MM.1S (cell line): ENCODE measurements around the gene IL23R.

Experiments
- DNase-seq: peaks from one replicate; pipeline ENCODE4 v3.0.0-alpha.2; 2015
- H2AFZ ChIP-seq: fragments of 300-600 bp; sonication (generic); 2 replicates; pipeline ENCODE4 v1.6.0; 2016; ENCODE audit warnings: antibody characterized with exemption, low read length
- H3F3A ChIP-seq: fragments of 300-600 bp; sonication (generic); 2 replicates; pipeline ENCODE4 v1.6.1; 2016; ENCODE audit warnings: mild to moderate bottlenecking, antibody characterized with exemption, low read length, moderate library complexity, mixed read lengths; ENCODE audit not compliant: insufficient read depth
- H3K27ac ChIP-seq: fragments of 300-600 bp; sonication (generic); 2 replicates; pipeline ENCODE4 v1.5.1; 2016; ENCODE audit warnings: mild to moderate bottlenecking, low read length
- H3K27me3 ChIP-seq: fragments of 300-600 bp; sonication (generic); replicated peaks from 2 replicates; pipeline ENCODE4 v1.6.0; 2016; ENCODE audit warnings: low read length; ENCODE audit not compliant: insufficient read depth
- H3K36me3 ChIP-seq: fragments of 300-600 bp; sonication (generic); replicated peaks from 2 replicates; pipeline ENCODE4 v1.6.1; 2016; ENCODE audit warnings: mild to moderate bottlenecking, low read length, mixed read lengths; ENCODE audit not compliant: insufficient read depth
- H3K4me1 ChIP-seq: fragments of 300-600 bp; sonication (generic); 2 replicates; pipeline ENCODE4 v1.6.1; 2016; ENCODE audit warnings: low read length, mixed read lengths
- H3K4me2 ChIP-seq: fragments of 300-600 bp; sonication (generic); 2 replicates; pipeline ENCODE4 v1.6.0; 2016; ENCODE audit warnings: low read depth, low read length
- H3K4me3 ChIP-seq: fragments of 300-600 bp; sonication (generic); 2 replicates; pipeline ENCODE4 v1.5.1; 2016; ENCODE audit warnings: low read length, mixed read lengths
- H3K79me2 ChIP-seq: fragments of 300-600 bp; sonication (generic); 2 replicates; pipeline ENCODE4 v1.6.1; 2016; ENCODE audit warnings: mixed run types, low read length, mixed read lengths
- H3K9ac ChIP-seq: fragments of 300-600 bp; sonication (generic); 2 replicates; pipeline ENCODE4 v1.6.1; 2016; ENCODE audit warnings: low read length, mixed read lengths
- H3K9me2 ChIP-seq: fragments of 300-600 bp; sonication (generic); replicated peaks from 2 replicates; pipeline ENCODE4 v1.6.1; 2016; ENCODE audit warnings: mild to moderate bottlenecking, low read length, mixed read lengths; ENCODE audit not compliant: insufficient read depth
- H3K9me3 ChIP-seq: fragments of 300-600 bp; sonication (generic); replicated peaks from 2 replicates; pipeline ENCODE4 v1.6.1; 2016; ENCODE audit warnings: mild to moderate bottlenecking, low read length, mixed read lengths; ENCODE audit not compliant: insufficient read depth
- H4K20me1 ChIP-seq: fragments of 300-600 bp; sonication (generic); 2 replicates; pipeline ENCODE4 v1.6.1; 2016; ENCODE audit warnings: mild to moderate bottlenecking, low read length, moderate library complexity, mixed read lengths; ENCODE audit not compliant: insufficient read depth
- CTCF ChIP-seq: fragments of 300-600 bp; sonication (generic); IDR thresholded peaks from 2 replicates; pipeline ENCODE4 v1.5.1; 2016; ENCODE audit warnings: antibody characterized with exemption, low read length, mixed read lengths
- EZH2 ChIP-seq: fragments of 300-600 bp; sonication (generic); optimal IDR thresholded peaks from 2 replicates; pipeline ENCODE3; 2017; ENCODE audit warnings: low read depth, mild to moderate bottlenecking, antibody characterized with exemption, low read length, mixed read lengths
- EZH2phosphoT487 ChIP-seq: fragments of 300-600 bp; sonication (generic); IDR thresholded peaks from 2 replicates; pipeline ENCODE4 v1.6.1; 2018; ENCODE audit warnings: antibody characterized with exemption, low read length

IL23R gene

GRCh38 chr1:67175530-67176087, 9.4 kb downstream of the IL23R start:
- H3K27ac ChIP-seq, result no peak overlapping the region
- H3K4me3 ChIP-seq, result no peak overlapping the region
- no peaks in the 10 kb centered on the region for H3K9me3 ChIP-seq
- DNase-seq, result no peak
- H3K9ac ChIP-seq, result no peak overlapping the region
- TF ChIP-seq EZH2phosphoT487 (no peak), CTCF (no peak), EZH2 (no peak)
- H3K36me3 ChIP-seq, result no peaks in the 10 kb centered on the region
- no peaks in the 10 kb centered on the region for H3K4me1 ChIP-seq
- no peaks in the 10 kb centered on the region for H3K27me3 ChIP-seq
- H3F3A ChIP-seq, result no peaks in the 10 kb centered on the region
- no peaks in the 10 kb centered on the region for H4K20me1 ChIP-seq
- H3K4me2 ChIP-seq, result no peak overlapping the region
- no peaks in the 10 kb centered on the region for H3K9me2 ChIP-seq
- H3K79me2 ChIP-seq, result no peaks in the 10 kb centered on the region
- no peak overlapping the region for H2AFZ ChIP-seq

- H3K9me2 ChIP-seq, result no peaks in the 10 kb centered on the region
- no peak overlapping the region for H3K27ac ChIP-seq
- H4K20me1 ChIP-seq, result no peaks in the 10 kb centered on the region
- H3K9me3 ChIP-seq, result no peaks in the 10 kb centered on the region
- no peak overlapping the region for H3K4me3 ChIP-seq
- no peaks in the 10 kb centered on the region for H3K79me2 ChIP-seq
- H3K36me3 ChIP-seq, result no peaks in the 10 kb centered on the region
- H3K9ac ChIP-seq, result no peak overlapping the region
- no peaks in the 10 kb centered on the region for H3K4me1 ChIP-seq
- H3F3A ChIP-seq, result no peaks in the 10 kb centered on the region
- H3K4me2 ChIP-seq, result no peak overlapping the region
- H2AFZ ChIP-seq, result no peak overlapping the region
- TF ChIP-seq EZH2 (no peak), EZH2phosphoT487 (no peak), CTCF (no peak)
- DNase-seq, result no peak
- no peaks in the 10 kb centered on the region for H3K27me3 ChIP-seq
Measured at GRCh38 chr1:67184838-67185421, 18.7 kb downstream of the IL23R start.

- Histone ChIP-seq H2AFZ (no peak overlapping the region), H3F3A (no peaks in the 10 kb centered on the region), H3K9me2 (no peaks in the 10 kb centered on the region), H3K27ac (no peak overlapping the region), H3K4me3 (no peak overlapping the region), H4K20me1 (no peaks in the 10 kb centered on the region), H3K27me3 (no peaks in the 10 kb centered on the region), H3K4me1 (no peaks in the 10 kb centered on the region), H3K79me2 (no peaks in the 10 kb centered on the region), H3K36me3 (no peaks in the 10 kb centered on the region), H3K9me3 (no peaks in the 10 kb centered on the region), H3K4me2 (no peak overlapping the region), H3K9ac (no peak overlapping the region)
- TF ChIP-seq EZH2phosphoT487 (no peak), CTCF (no peak)
- DNase-seq, result no peak
Measured at GRCh38 chr1:67188137-67188536, 21.9 kb downstream of the IL23R start.
